Measurements from ENCODE around the gene RSRC1.
"Not testable (repeated sequence)": the region's sequence is repeated elsewhere in the genome, so short reads cannot be mapped to it uniquely, and the experiment has no call there.

Gene RSRC1

GRCh38 chr3:158479051-158479450 lies 369.2 kb downstream of the RSRC1 start:
- DNase-seq, result no peak

- no peak for DNase-seq
These were observed 373.9 kb downstream of the RSRC1 start for GRCh38 chr3:158483701-158484235.

GRCh38 chr3:158486200-158486599 lies 376.3 kb downstream of the RSRC1 start:
- DNase-seq, result no peak

GRCh38 chr3:158488670-158489069 lies 378.8 kb downstream of the RSRC1 start:
- no peak for DNase-seq

- no peak for DNase-seq
These were observed 379.3 kb downstream of the RSRC1 start for GRCh38 chr3:158489181-158489580.

- DNase-seq, result no peak
These were observed 382.1 kb downstream of the RSRC1 start for GRCh38 chr3:158491968-158492367.

GRCh38 chr3:158492685-158493084 lies 382.8 kb downstream of the RSRC1 start:
- no peak for DNase-seq

GRCh38 chr3:158493931-158494330 lies 384.0 kb downstream of the RSRC1 start:
- DNase-seq, result no peak

- no peak for DNase-seq
These were observed 384.8 kb downstream of the RSRC1 start for GRCh38 chr3:158494673-158495072.

GRCh38 chr3:158495398-158495902 lies 385.6 kb downstream of the RSRC1 start:
- DNase-seq, result not testable (repeated sequence)

GRCh38 chr3:158505117-158505516 lies 395.2 kb downstream of the RSRC1 start:
- no peak for DNase-seq

GRCh38 chr3:158506456-158506855 lies 396.6 kb downstream of the RSRC1 start:
- no peak for DNase-seq

- no peak for DNase-seq
These were observed 398.6 kb downstream of the RSRC1 start for GRCh38 chr3:158508481-158508880.

GRCh38 chr3:158509891-158510290 lies 400.0 kb downstream of the RSRC1 start:
- DNase-seq, result no peak

GRCh38 chr3:158516729-158517128 lies 406.8 kb downstream of the RSRC1 start:
- DNase-seq, result not testable (repeated sequence)

GRCh38 chr3:158519776-158520175 lies 409.9 kb downstream of the RSRC1 start:
- no peak for DNase-seq

GRCh38 chr3:158520433-158520832 lies 410.5 kb downstream of the RSRC1 start:
- DNase-seq, result no peak

GRCh38 chr3:158522221-158523136 lies 412.6 kb downstream of the RSRC1 start:
- DNase-seq, result no peak

- no peak for DNase-seq
These were observed 418.3 kb downstream of the RSRC1 start for GRCh38 chr3:158528076-158528674.

GRCh38 chr3:158531334-158531733 lies 421.4 kb downstream of the RSRC1 start:
- no peak for DNase-seq

GRCh38 chr3:158532099-158532734 lies 422.3 kb downstream of the RSRC1 start:
- no peak for DNase-seq

- DNase-seq, result no peak
These were observed 426.0 kb downstream of the RSRC1 start for GRCh38 chr3:158535918-158536317.

GRCh38 chr3:158539414-158540014 lies 429.6 kb downstream of the RSRC1 start:
- DNase-seq, result peak; percentile 57

Data from stimulated activated CD4-positive, alpha-beta T cell treated with anti-CD3 and anti-CD28 coated beads, Interleukin-15, amount 100 ng/mL, for 24 hours (primary cell).